Liver (tissue), 9 donors: ENCODE data around the gene TTYH1. TPM values are rescaled to one million over a fixed set of nuclear protein-coding genes. Genes with fewer than 3 reads are reported as not detected.
"Not testable (repeated sequence)": the region's sequence is repeated elsewhere in the genome, so short reads cannot be mapped to it uniquely, and the experiment has no call there.

Experiments used
- DNase-seq: peaks from one replicate; pipeline ENCODE4 v3.0.0-alpha.2; 2017; ENCODE audit warnings: low spot score
- H3K27ac ChIP-seq, 2 donors: one replicate each; pipeline ENCODE4 v1.7.0; 2013; ENCODE audit warnings: inconsistent platforms in 2 of 2, low read length in 2 of 2, control low read depth in 1 of 2, low read depth in 1 of 2, mild to moderate bottlenecking in 1 of 2
- H3K27me3 ChIP-seq, 4 donors: one replicate each; pipeline versions ENCODE4 v1.6.1 to v1.7.0; 2013; ENCODE audit warnings: low read length in 3 of 4, inconsistent platforms in 1 of 4, mild to moderate bottlenecking in 1 of 4, moderate library complexity in 1 of 4; ENCODE audit not compliant: control insufficient read depth in 4 of 4, insufficient read depth in 4 of 4
- H3K36me3 ChIP-seq, 4 donors: one replicate each; pipeline versions ENCODE4 v1.6.1 to v1.7.0; 2013; ENCODE audit warnings: low read length in 3 of 4, mild to moderate bottlenecking in 3 of 4, low read depth in 1 of 4, moderate library complexity in 1 of 4; ENCODE audit not compliant: control insufficient read depth in 4 of 4, insufficient read depth in 3 of 4
- H3K4me1 ChIP-seq, 4 donors: one replicate each; pipeline versions ENCODE4 v1.6.1 to v1.7.0; 2013; ENCODE audit warnings: low read length in 3 of 4, mild to moderate bottlenecking in 3 of 4, moderate library complexity in 1 of 4; ENCODE audit not compliant: control insufficient read depth in 4 of 4, insufficient read depth in 4 of 4
- H3K4me3 ChIP-seq, 3 donors: one replicate each; pipeline versions ENCODE4 v1.6.1 to v1.7.0; 2013; ENCODE audit warnings: low read length in 3 of 3, control low read depth in 1 of 3, low read depth in 1 of 3, mild to moderate bottlenecking in 1 of 3
- H3K9ac ChIP-seq, 2 donors: one replicate each; pipeline ENCODE4 v1.7.0; 2013; ENCODE audit warnings: low read length in 2 of 2, mild to moderate bottlenecking in 2 of 2, moderate library complexity in 2 of 2, control low read depth in 1 of 2, low read depth in 1 of 2
- H3K9me3 ChIP-seq, 4 donors: one replicate each; pipeline versions ENCODE4 v1.6.1 to v1.7.0; 2013; ENCODE audit warnings: low read length in 3 of 4; ENCODE audit not compliant: control insufficient read depth in 4 of 4
- CTCF ChIP-seq: fragments of 150-350 bp; IDR thresholded peaks from 2 replicates; pipeline ENCODE4 v1.5.1; 2017; ENCODE audit warnings: improper control_type of control experiment, low read depth, low read length; ENCODE audit not compliant: missing input control
- EGR1 ChIP-seq, 2 donors: IDR thresholded peaks; 2 replicates each; pipeline ENCODE4 v1.6.1; 2016 to 2018; ENCODE audit warnings: antibody characterized with exemption in 2 of 2, low read depth in 2 of 2
- FOXA1 ChIP-seq: IDR thresholded peaks from 2 replicates; pipeline ENCODE4 v1.6.1; 2016; ENCODE audit warnings: antibody characterized with exemption
- GABPA ChIP-seq, 2 donors: IDR thresholded peaks in 1 of 2; conservative IDR thresholded peaks in 1 of 2; 2 replicates each; pipeline ENCODE4 v1.6.1; 2016; ENCODE audit warnings: antibody characterized with exemption in 2 of 2, mild to moderate bottlenecking in 1 of 2, moderate library complexity in 1 of 2
- HNF4A ChIP-seq, 2 donors: conservative IDR thresholded peaks; 2 replicates each; pipeline ENCODE4 v1.6.1; 2016; ENCODE audit warnings: antibody characterized with exemption in 2 of 2, mild to moderate bottlenecking in 2 of 2
- HNF4G ChIP-seq: IDR thresholded peaks from 2 replicates; pipeline ENCODE4 v1.6.1; 2016; ENCODE audit warnings: antibody characterized with exemption
- JUND ChIP-seq, 2 donors: IDR thresholded peaks; 2 replicates each; pipeline ENCODE4 v1.6.1; 2016; ENCODE audit warnings: antibody characterized with exemption in 2 of 2
- NR2F2 ChIP-seq: IDR thresholded peaks from 2 replicates; pipeline ENCODE4 v1.6.1; 2016; ENCODE audit warnings: antibody characterized with exemption
- RAD21 ChIP-seq, 2 donors: IDR thresholded peaks; 2 replicates each; pipeline ENCODE4 v1.6.1; 2016; ENCODE audit warnings: antibody characterized with exemption in 2 of 2, mild to moderate bottlenecking in 2 of 2
- RXRA ChIP-seq, 2 donors: IDR thresholded peaks; 2 replicates each; pipeline ENCODE4 v1.6.1; 2017 to 2018; ENCODE audit warnings: antibody characterized with exemption in 2 of 2, mild to moderate bottlenecking in 1 of 2
- TAF1 ChIP-seq: conservative IDR thresholded peaks from 2 replicates; pipeline ENCODE4 v1.6.1; 2016; ENCODE audit warnings: antibody characterized with exemption, mild to moderate bottlenecking
- YY1 ChIP-seq: IDR thresholded peaks from 2 replicates; pipeline ENCODE4 v1.6.1; 2016; ENCODE audit warnings: antibody characterized with exemption, mild to moderate bottlenecking
- ZBTB33 ChIP-seq: IDR thresholded peaks from 2 replicates; pipeline ENCODE4 v1.6.1; 2016; ENCODE audit warnings: antibody characterized with exemption
- WGBS: extraction: QIAGEN DNeasy Blood & Tissue Kit; methylation state at CpG from one replicate; pipeline ENCODE4 v1.1.7; 2013; 5-methylcytosine and 5-hydroxymethylcytosine counted together
- polyA plus RNA-seq, 2 donors: library from polyadenylated mRNA; stranded (reverse) in 1 of 2; unstranded in 1 of 2; fragments of 200-250 nt in 1 of 2; fragments of >200 nt in 1 of 2; fragmentation: Nextera tagmentation in 1 of 2; extraction: Ambion mirVana in 1 of 2; gene quantifications; one replicate each; pipeline versions ENCODE4 v1.2.1 to v1.2.3, GENCODE V29; 2013 to 2015
- total RNA-seq, 2 donors: library from RNA; depleted of rRNA; stranded (reverse); fragments of >200 nt; gene quantifications; one replicate each; pipeline ENCODE4 v1.2.3, GENCODE V29; 2014
- TF ChIP-seq, protein P1 (sequence below): IDR thresholded peaks from 2 replicates; pipeline ENCODE4 v1.6.1; 2016; ENCODE audit warnings: antibody characterized with exemption
- TF ChIP-seq, protein P2 (sequence below): IDR thresholded peaks from 2 replicates; pipeline ENCODE4 v1.6.1; 2016; ENCODE audit warnings: antibody characterized with exemption, mild to moderate bottlenecking
- TF ChIP-seq, protein P3 (sequence below): IDR thresholded peaks from 2 replicates; pipeline ENCODE4 v1.6.1; 2016; ENCODE audit warnings: antibody characterized with exemption
- donor health status: healthy.
- donor health status: healthy.
- donor health status: healthy.
- donor health status: healthy.
- donor health status: healthy.

TTYH1 gene
- total RNA-seq: 1 to 10 TPM in 1 of 2 donors, under 1 TPM in 1; 0.42 to 1.1 TPM
- under 1 TPM; 0.28 to 0.79 TPM for polyA plus RNA-seq

- no peaks in the 10 kb centered on the region for H3K4me1 ChIP-seq
- no peak for TF ChIP-seq YY1
- TF ChIP-seq, protein P1, sequence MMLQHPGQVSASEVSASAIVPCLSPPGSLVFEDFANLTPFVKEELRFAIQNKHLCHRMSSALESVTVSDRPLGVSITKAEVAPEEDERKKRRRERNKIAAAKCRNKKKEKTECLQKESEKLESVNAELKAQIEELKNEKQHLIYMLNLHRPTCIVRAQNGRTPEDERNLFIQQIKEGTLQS: no peak
- TF ChIP-seq GABPA (IDR thresholded peaks at IDR 0.05 in 1 of 2, conservative IDR thresholded peaks at IDR 0.05 in 1 of 2): no peak
- no peak for TF ChIP-seq RXRA (IDR thresholded peaks at IDR 0.05)
- no peak for TF ChIP-seq TAF1
- TF ChIP-seq, protein P2, sequence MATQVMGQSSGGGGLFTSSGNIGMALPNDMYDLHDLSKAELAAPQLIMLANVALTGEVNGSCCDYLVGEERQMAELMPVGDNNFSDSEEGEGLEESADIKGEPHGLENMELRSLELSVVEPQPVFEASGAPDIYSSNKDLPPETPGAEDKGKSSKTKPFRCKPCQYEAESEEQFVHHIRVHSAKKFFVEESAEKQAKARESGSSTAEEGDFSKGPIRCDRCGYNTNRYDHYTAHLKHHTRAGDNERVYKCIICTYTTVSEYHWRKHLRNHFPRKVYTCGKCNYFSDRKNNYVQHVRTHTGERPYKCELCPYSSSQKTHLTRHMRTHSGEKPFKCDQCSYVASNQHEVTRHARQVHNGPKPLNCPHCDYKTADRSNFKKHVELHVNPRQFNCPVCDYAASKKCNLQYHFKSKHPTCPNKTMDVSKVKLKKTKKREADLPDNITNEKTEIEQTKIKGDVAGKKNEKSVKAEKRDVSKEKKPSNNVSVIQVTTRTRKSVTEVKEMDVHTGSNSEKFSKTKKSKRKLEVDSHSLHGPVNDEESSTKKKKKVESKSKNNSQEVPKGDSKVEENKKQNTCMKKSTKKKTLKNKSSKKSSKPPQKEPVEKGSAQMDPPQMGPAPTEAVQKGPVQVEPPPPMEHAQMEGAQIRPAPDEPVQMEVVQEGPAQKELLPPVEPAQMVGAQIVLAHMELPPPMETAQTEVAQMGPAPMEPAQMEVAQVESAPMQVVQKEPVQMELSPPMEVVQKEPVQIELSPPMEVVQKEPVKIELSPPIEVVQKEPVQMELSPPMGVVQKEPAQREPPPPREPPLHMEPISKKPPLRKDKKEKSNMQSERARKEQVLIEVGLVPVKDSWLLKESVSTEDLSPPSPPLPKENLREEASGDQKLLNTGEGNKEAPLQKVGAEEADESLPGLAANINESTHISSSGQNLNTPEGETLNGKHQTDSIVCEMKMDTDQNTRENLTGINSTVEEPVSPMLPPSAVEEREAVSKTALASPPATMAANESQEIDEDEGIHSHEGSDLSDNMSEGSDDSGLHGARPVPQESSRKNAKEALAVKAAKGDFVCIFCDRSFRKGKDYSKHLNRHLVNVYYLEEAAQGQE: no peak
- no peak for TF ChIP-seq EGR1 (IDR thresholded peaks at IDR 0.05; ENCODE audit: low read depth in 2 of 2)
- TF ChIP-seq NR2F2: no peak
- no peak for TF ChIP-seq ZBTB33
- no peak for TF ChIP-seq JUND (IDR thresholded peaks at IDR 0.05)
- no peak for TF ChIP-seq HNF4G
- TF ChIP-seq, protein P3, sequence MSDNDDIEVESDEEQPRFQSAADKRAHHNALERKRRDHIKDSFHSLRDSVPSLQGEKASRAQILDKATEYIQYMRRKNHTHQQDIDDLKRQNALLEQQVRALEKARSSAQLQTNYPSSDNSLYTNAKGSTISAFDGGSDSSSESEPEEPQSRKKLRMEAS: no peak
- TF ChIP-seq FOXA1: no peak
- TF ChIP-seq RAD21 (IDR thresholded peaks at IDR 0.05): no peak
- no peak for TF ChIP-seq CTCF
- TF ChIP-seq HNF4A (conservative IDR thresholded peaks at IDR 0.05): no peak
- no peaks in the 10 kb centered on the region for H3K36me3 ChIP-seq
- H3K27ac ChIP-seq: no peak within 1 kb of the TSS
- H3K9me3 ChIP-seq: no peaks in the 10 kb centered on the region
- 5% methylated on average over 67 of the region's 68 CpGs for WGBS
- no peak within 1 kb of the TSS for H3K4me3 ChIP-seq
- peaks cover 0 to 11% (median 8%) of the 10 kb centered on the region in 4 donors for H3K27me3 ChIP-seq
- DNase-seq: no peak
- H3K9ac ChIP-seq: no peak within 1 kb of the TSS
Measured at GRCh38 chr19:54415208-54415900, at the start of gene TTYH1. TSS of gene TTYH1 (plus strand) at chr19:54415464. CDS start at chr19:54415553, 89 bp downstream.

GRCh38 chr19:54365798-54366197 is 49.5 kb upstream of the TTYH1 start:
- WGBS: 85% methylated on average over 13 of the region's 13 CpGs
- not testable (repeated sequence) for H3K9ac ChIP-seq, H3K27me3 ChIP-seq, DNase-seq, H3K4me3 ChIP-seq, H3K4me1 ChIP-seq, H3K9me3 ChIP-seq, H3K36me3 ChIP-seq, H3K27ac ChIP-seq
